NCI-H69 (cell line): ENCODE measurements around the gene TCP11L2.
"Not testable (repeated sequence)": the region's sequence is repeated elsewhere in the genome, so short reads cannot be mapped to it uniquely, and the experiment has no call there.

Source experiments
- DNase-seq: peaks from one replicate; lab custom pipeline; 2025; lab: John Stamatoyannopoulos, UW

TCP11L2 gene

GRCh38 chr12:106343214-106343528 lies 40.6 kb downstream of the TCP11L2 start:
- DNase-seq, result no peak

DNA sequence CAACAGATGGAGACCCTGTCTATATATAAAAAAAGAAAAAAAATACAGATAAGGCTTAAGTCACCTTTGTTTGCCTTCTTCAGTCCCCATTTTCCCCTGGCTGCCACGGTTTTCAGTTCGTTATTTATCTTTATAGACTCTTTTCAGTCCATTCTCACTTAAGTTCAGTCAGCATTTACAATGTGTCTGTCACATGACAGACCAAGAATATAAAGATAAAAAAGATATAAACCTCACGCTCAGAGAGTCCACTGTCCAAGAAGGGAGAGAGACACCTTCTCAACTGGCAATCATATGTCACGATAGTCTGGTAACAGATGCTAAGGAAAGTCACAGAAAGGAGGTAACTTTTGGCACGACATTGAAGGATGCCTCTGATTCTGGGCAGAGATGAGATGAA lies 41.6 kb downstream of the TCP11L2 start:
- no peak for DNase-seq

DNA sequence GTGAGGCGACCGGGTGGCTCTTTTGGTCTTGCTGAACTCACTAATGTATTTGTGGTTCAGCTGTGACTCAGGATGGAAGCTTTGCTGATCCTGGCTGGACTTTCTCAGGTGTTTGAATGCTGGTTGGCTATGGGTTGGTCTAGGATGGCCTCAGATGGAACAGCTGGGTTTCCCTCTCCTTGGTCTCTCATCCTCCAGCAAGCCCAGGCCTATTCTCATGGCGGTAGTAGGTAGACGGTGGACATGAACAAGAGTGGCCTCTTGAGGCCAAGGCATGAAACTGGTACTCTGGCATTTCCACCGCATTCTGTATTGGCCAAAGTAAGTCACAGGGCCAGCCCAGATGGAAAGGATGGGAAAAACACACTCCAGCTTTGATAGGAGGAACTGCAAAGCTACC lies 43.2 kb downstream of the TCP11L2 start:
- peak; percentile 86 for DNase-seq

DNA sequence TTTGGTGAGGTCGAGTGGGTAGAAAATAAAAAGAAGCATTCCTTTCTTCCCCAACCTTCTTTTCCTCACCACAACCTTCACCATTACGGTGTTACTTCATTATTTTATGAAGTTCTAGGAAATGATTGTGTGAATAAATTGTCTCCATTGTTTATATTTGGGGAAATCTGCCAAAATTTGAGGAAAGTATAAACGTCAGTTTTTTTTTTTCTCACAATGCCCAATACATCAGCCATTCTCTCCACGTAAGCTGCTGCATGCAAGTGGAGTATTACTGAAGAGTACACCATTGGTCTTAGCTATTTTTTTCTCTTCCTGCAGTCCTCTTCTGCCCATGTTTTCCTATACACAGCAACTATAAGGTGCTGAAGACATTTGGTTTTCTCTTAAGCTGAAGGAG lies 45.9 kb downstream of the TCP11L2 start:
- no peak for DNase-seq

DNA sequence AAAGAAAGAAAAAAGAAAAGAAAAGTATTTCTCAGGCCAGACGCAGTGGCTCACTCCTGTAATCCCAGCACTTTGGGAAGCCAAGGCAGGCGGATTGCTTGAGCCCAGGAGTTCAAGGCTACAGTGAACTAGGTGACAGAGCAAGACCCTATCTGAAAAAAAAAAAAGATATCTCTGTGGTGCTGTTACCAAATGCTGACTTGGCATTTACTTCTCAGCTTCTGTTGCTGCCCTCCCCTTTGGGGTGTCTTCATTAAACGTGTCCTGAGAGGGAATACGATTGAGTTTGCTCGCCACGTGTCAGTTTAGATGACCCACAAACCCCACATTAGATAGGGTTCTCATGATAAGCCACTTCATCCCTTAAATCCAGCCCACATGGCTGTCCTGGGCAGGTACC lies 50.6 kb downstream of the TCP11L2 start:
- no peak for DNase-seq

DNA sequence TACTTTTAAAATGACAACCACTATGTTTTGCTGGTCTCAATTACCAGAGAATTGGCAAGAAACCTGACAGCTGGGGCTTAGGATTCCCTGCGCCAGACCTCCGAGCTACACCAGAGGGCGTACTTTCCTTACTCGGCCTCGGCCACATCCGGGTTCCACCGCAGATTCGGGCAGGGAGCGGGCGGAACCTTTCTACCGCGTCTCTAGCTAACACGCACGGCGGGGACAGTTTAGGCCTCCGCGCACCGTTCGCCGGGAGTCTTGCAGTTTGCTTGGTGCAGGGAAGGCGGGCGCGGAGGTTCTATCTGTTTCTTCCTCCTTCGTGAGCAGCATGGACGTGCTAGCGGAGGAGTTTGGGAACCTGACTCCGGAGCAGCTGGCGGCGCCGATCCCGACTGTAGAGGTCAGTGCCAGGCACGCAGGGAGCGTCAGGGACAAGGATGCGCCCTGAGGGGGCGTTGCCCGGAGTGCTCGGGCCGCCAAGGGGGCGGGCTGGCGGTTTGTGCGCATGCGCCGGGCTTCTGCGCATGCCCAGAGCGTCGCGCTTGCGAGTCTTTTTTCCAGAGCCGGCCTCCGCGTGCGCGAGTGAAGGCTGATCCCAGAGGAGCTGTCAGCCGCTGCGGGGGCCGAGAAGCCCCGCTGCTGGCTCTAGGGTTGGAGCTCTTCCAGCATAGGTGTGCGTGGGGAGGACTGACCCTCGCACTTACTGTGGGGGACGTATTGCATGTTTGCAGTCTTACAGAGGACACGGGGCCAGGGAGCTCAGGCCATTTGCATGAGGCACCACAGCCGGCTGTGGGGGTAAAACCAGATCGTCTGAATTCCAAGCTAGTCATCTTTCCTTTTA lies 55.2 kb downstream of the TCP11L2 start, which contains the start of gene POLR3B:
Gene POLR3B (plus strand): TSS at position 200 of the 847 bp plus-strand sequence. CDS start 132 bp downstream, at position 332.
- peak; percentile 98 for DNase-seq

GRCh38 chr12:106358396-106359241 lies 56.1 kb downstream of the TCP11L2 start:
- peak; percentile 72 for DNase-seq

DNA sequence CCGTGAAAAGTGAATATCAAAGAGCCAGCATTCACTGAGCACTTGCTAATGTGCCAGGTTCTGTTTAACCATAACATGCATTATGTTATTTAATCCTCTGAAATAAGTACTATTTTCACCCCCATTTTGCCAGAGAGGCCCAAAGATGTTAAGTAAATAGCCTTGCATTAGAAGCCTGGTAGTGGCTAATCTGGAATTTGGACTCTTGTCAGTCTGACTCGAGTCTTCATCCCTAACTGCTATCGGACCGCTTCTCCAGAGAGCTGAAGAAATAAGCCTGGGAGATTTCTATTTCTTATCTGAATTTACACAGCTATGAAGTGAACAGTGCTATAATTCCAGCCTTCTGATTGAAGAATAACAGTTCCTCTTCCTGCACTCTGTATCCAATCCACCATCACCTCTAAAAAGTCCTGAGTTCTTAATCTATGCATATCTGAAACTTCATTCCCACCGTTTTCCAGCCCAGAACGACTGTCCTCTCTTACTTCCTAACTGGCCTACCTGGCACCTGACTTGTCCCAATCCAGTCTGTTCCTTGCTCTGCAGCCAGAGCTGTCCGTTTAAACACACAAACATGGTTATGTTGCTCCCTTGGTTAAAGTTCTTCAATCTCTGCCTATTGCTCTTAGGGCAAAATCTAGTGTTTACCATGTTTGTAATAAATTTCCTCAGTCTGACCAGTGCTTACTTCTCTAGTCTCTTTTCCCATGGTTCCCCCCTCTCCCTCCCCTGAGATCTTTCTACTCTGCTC lies 57.3 kb downstream of the TCP11L2 start:
- DNase-seq, result no peak

- no peak for DNase-seq
Measured at GRCh38 chr12:106360400-106360994, 58.0 kb downstream of the TCP11L2 start.

DNA sequence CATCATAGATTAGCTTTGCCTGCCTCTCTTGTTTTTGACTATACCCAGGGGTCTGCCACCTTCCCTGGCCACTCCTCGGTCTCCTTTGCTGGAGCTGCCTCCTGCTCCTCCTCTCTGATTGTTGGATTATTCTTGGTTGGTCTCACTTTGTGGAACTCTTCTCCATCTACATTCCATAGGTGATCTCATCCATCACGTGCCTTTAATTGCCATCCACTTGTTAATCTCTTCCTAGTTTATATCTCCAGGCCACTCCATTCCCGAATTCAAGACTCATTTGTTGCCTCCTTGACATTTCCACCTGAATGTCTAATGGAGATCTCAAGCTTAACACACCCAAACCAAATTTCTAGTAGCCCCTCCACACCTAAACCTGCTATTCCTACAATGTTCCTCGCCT lies 60.4 kb downstream of the TCP11L2 start:
- DNase-seq, result no peak

- DNase-seq, result no peak
Measured at GRCh38 chr12:106364261-106364660, 61.7 kb downstream of the TCP11L2 start.

DNA sequence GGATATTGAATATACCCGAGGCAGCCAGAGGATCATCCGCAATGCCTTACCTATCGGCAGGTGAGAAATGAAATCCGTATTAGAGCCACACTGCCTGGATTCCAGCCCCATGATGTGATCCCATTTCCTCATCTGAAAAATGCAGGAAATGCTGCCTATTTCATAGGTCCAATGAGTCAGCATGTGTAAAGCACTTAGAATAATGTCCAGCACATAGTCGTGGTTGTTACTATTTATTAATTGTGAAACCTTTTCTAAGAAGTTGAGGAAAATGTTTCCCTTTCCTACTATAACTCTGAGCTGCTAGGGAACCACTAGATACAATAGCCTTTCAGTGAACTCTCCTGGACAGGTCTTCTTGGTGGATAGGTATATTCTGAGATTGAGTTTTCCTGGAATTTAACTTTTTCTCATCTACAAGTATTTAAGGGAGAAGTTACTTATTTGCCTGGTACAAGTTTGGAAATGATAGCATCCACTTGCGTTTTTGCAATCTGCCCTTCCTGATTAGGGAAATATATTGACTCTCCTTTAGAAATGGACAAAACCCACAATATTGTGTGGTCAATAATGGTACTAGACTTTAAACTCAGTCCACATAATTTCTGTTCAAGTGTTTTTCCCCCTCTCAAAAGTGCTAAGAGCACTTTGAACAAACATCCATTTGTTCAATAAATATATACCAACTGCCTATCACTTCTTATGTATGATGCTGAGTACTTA lies 67.3 kb downstream of the TCP11L2 start:
- DNase-seq, result no peak

DNA sequence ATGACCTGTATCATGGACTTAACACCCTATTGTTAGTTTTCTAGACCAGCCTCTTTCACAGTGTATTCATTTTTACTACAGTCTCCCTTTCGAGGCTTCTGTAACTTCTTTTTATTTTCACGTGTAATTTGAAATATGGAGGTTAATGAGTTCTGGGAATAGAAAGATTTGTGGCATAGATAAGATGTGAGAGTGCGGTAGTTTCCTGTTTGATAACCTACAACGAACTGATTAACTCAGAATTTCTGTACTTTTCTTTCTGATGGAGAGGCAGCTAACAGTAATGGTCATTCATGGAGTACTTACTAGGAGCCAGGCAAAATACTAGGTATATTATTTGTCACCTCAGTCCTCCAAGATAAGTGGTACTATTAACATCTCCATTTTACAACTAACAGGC lies 76.3 kb downstream of the TCP11L2 start:
- no peak for DNase-seq

DNA sequence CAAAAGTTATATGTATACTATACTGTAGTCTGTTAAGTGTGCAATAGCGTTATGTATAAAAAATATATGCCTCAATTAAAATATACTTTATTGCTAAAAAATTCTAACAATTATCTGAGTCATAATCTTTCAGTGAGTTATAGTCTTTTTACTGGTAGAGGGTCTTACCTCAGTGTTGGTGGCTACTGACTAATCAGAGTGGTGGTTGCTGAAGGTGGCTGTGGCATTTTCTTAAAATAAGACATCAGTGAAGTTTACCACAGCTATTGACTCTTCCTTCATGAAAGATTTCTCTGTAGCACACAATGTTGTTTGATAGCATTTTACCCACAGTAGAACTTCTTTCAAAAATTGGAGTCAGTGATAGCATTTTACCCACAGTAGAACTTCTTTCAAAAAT lies 78.4 kb downstream of the TCP11L2 start:
- DNase-seq, result no peak

DNA sequence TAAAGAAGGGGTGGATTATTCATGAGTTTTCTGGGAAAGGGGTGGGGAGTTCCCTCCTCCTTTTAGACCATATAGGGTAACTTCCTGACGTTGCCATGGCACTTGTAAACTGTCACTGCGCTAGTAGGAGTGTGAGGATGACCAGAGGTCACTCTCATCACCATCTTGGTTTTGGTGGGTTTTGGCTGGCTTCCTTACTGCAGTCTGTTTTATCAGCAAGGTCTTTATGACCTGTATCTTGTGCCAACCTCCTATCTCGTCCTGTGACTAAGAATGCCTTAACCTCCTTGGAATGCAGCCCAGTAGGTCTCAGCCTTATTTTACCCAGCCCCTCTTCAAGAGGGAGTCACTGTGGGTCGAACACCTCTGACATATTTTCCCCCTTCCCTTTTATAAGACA lies 79.3 kb downstream of the TCP11L2 start:
- DNase-seq, result not testable (repeated sequence)

- DNase-seq, result no peak
Measured at GRCh38 chr12:106386813-106387535, 84.4 kb downstream of the TCP11L2 start.

- peak; percentile 68 for DNase-seq
Measured at GRCh38 chr12:106387848-106388377, 85.4 kb downstream of the TCP11L2 start.

GRCh38 chr12:106389151-106389550 lies 86.6 kb downstream of the TCP11L2 start:
- DNase-seq, result no peak

DNA sequence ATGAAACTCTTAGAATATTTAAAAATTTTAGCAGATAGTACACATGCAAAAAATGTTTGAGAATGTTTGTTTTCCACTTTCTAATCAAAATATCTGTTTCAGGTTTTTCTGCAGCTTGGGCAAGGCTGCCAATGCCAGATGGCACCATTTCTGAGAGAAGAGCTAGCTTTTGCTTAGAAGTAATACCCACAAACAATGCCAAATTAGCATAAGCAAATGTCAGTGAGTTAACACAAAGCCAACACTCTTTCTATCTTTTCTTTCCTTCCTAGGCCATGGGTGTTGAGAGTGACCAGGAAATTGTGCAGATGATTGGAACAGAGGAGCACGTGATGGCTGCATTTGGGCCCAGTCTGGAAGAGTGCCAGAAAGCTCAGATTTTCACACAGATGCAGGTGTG lies 90.2 kb downstream of the TCP11L2 start:
- DNase-seq, result no peak
